Measurements from ENCODE around the gene STT3B.

STT3B gene

DNA sequence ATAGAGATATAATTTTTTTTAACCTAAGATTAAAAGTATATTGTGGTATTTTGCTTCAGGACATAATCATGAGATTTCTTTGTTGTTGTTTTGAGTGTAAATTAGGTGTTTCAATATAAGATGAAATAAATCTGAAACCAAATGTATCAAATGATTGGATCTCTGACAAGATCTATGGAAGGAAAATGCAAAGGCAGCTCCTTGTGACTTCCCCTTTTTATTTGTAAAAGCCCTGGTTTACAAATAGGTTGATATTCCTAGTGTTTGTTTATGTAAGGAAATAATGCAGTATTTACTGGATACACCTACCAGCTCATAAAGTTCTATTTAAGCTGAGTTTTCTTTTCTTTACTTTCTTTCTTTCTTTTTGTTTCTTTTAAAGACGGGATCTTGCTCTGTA lies 35.9 kb downstream of the STT3B start:
- TF ChIP-seq EZH2 (optimal IDR thresholded peaks at IDR 0.05; ENCODE audit: low read depth, low read length) (no peak), EZH2phosphoT487 (IDR thresholded peaks at IDR 0.05; ENCODE audit: low read length) (no peak)
- TF ChIP-seq, protein P1, sequence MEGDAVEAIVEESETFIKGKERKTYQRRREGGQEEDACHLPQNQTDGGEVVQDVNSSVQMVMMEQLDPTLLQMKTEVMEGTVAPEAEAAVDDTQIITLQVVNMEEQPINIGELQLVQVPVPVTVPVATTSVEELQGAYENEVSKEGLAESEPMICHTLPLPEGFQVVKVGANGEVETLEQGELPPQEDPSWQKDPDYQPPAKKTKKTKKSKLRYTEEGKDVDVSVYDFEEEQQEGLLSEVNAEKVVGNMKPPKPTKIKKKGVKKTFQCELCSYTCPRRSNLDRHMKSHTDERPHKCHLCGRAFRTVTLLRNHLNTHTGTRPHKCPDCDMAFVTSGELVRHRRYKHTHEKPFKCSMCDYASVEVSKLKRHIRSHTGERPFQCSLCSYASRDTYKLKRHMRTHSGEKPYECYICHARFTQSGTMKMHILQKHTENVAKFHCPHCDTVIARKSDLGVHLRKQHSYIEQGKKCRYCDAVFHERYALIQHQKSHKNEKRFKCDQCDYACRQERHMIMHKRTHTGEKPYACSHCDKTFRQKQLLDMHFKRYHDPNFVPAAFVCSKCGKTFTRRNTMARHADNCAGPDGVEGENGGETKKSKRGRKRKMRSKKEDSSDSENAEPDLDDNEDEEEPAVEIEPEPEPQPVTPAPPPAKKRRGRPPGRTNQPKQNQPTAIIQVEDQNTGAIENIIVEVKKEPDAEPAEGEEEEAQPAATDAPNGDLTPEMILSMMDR (IDR thresholded peaks at IDR 0.05; ENCODE audit: low read length) = no peak
- peaks cover 95% of the 10 kb centered on the region for H3K79me2 ChIP-seq (ENCODE audit: low read length)
- H3K4me3 ChIP-seq (ENCODE audit: low read length) = no peak overlapping the region
- H3K36me3 ChIP-seq (replicated peaks; ENCODE audit: insufficient read depth, low read length) = no peaks in the 10 kb centered on the region
- H2AFZ ChIP-seq (ENCODE audit: low read length) = no peak overlapping the region
- no peak overlapping the region for H3K9ac ChIP-seq (ENCODE audit: low read length)
- no peak overlapping the region for H3K4me2 ChIP-seq (ENCODE audit: low read depth, low read length)
- no peaks in the 10 kb centered on the region for H3K4me1 ChIP-seq (ENCODE audit: low read length)
- no peaks in the 10 kb centered on the region for H3K9me2 ChIP-seq (replicated peaks; ENCODE audit: insufficient read depth, low read length)
- no peaks in the 10 kb centered on the region for H3K27me3 ChIP-seq (replicated peaks; ENCODE audit: insufficient read depth, low read length)
- no peak overlapping the region for H3K27ac ChIP-seq (ENCODE audit: low read length)
- peaks cover 77% of the 10 kb centered on the region for H4K20me1 ChIP-seq (ENCODE audit: insufficient read depth, low read length)
- no peaks in the 10 kb centered on the region for H3K9me3 ChIP-seq (replicated peaks; ENCODE audit: insufficient read depth, low read length)
- DNase-seq = no peak
- H3F3A ChIP-seq (ENCODE audit: insufficient read depth, low read length) = no peaks in the 10 kb centered on the region

DNA sequence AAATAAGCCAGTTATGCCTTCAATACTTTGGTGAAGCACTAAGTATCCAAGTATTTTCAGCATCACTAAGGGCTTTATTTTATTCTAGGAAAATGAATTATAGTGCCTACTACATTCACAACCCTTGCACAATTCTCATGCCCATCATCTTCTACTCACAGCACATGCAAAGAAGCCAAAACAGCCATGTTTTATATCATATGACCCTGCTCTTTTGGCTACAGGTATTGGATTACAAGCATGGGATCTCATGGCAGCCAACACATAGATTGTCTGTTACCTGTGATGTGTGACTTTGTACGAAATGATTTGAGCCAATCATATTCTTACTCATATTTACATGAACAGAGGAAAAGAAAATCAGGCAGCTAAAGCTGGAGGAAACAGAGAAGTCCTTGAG lies 38.6 kb downstream of the STT3B start:
- Histone ChIP-seq H4K20me1 (ENCODE audit: insufficient read depth, low read length) (peaks cover 59% of the 10 kb centered on the region), H3K4me2 (ENCODE audit: low read depth, low read length) (no peak overlapping the region), H3K79me2 (ENCODE audit: low read length) (peaks cover 95% of the 10 kb centered on the region), H3K9me2 (replicated peaks; ENCODE audit: insufficient read depth, low read length) (no peaks in the 10 kb centered on the region), H3K9me3 (replicated peaks; ENCODE audit: insufficient read depth, low read length) (no peaks in the 10 kb centered on the region), H3K4me3 (ENCODE audit: low read length) (no peak overlapping the region), H3K27me3 (replicated peaks; ENCODE audit: insufficient read depth, low read length) (no peaks in the 10 kb centered on the region), H3F3A (ENCODE audit: insufficient read depth, low read length) (no peaks in the 10 kb centered on the region), H3K9ac (ENCODE audit: low read length) (no peak overlapping the region), H3K4me1 (ENCODE audit: low read length) (0 out of 2 replicates have a peak, but pooled peaks cover 3% of the 10 kb centered on the region), H3K27ac (ENCODE audit: low read length) (no peak overlapping the region), H2AFZ (ENCODE audit: low read length) (no peak overlapping the region), H3K36me3 (replicated peaks; ENCODE audit: insufficient read depth, low read length) (no peaks in the 10 kb centered on the region)
- DNase-seq = no peak
- TF ChIP-seq, protein P1 (IDR thresholded peaks at IDR 0.05; ENCODE audit: low read length) = no peak
- TF ChIP-seq EZH2phosphoT487 (IDR thresholded peaks at IDR 0.05; ENCODE audit: low read length) (no peak), EZH2 (optimal IDR thresholded peaks at IDR 0.05; ENCODE audit: low read depth, low read length) (no peak)

DNA sequence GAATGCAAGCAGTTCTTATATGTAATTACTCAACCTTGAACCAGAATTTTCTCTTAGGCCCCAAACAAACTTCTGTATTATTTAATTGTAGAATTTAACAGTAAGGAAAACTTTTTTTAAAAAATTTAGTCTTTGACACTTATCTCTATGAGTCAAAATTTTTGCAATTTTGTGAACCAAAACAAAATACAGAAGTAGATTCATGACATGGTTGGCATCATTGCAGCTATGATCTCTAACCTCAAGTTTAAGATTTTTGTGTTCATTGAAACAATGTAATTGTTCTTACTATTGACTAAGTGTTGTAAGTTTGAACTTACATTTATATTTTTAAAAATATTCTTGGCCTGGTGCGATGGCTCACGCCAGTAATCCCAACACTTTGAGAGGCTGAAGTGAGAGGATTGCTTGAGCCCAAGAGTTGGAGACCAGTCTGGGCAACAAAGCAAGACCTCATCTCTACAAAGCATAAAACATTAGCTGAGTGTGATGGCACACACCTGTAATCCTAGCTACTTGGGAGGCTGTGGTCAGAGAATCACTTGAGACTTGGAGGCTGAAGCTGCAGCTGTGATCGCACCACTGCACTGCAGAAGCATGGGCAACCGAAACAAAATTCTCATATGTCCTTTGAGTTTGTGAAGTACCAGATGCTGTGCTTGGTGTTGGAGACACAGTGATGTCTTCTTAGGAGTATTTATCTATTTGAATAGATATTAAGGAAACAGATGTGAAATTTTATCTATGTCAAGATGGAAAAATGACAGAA lies 39.7 kb downstream of the STT3B start:
- no peaks in the 10 kb centered on the region for H3K27me3 ChIP-seq (replicated peaks; ENCODE audit: insufficient read depth, low read length)
- TF ChIP-seq EZH2phosphoT487 (IDR thresholded peaks at IDR 0.05; ENCODE audit: low read length) (no peak), EZH2 (optimal IDR thresholded peaks at IDR 0.05; ENCODE audit: low read depth, low read length) (no peak)
- TF ChIP-seq, protein P1 (IDR thresholded peaks at IDR 0.05; ENCODE audit: low read length) = no peak
- H3K4me1 ChIP-seq (ENCODE audit: low read length) = 0 out of 2 replicates have a peak, but pooled peaks cover 3% of the 10 kb centered on the region
- DNase-seq = no peak
- H3K9me2 ChIP-seq (replicated peaks; ENCODE audit: insufficient read depth, low read length) = no peaks in the 10 kb centered on the region
- no peak overlapping the region for H3K9ac ChIP-seq (ENCODE audit: low read length)
- no peak overlapping the region for H2AFZ ChIP-seq (ENCODE audit: low read length)
- no peaks in the 10 kb centered on the region for H3K36me3 ChIP-seq (replicated peaks; ENCODE audit: insufficient read depth, low read length)
- H3K27ac ChIP-seq (ENCODE audit: low read length) = no peak overlapping the region
- H3K4me2 ChIP-seq (ENCODE audit: low read depth, low read length) = no peak overlapping the region
- H3F3A ChIP-seq (ENCODE audit: insufficient read depth, low read length) = no peaks in the 10 kb centered on the region
- H3K4me3 ChIP-seq (ENCODE audit: low read length) = no peak overlapping the region
- peaks cover 49% of the 10 kb centered on the region for H4K20me1 ChIP-seq (ENCODE audit: insufficient read depth, low read length)
- peaks cover 95% of the 10 kb centered on the region for H3K79me2 ChIP-seq (ENCODE audit: low read length)
- H3K9me3 ChIP-seq (replicated peaks; ENCODE audit: insufficient read depth, low read length) = no peaks in the 10 kb centered on the region
